H4 (cell line): Measurements from ENCODE around the gene DCHS2. TPM values are rescaled to one million over a fixed set of nuclear protein-coding genes. Genes with fewer than 3 reads are reported as not detected.
A peak's percentile ranks its signal among the peaks of the same experiment; 100 is the strongest.

Source experiments
- DNase-seq: peaks from one replicate; pipeline ENCODE4 v3.0.0-alpha.2; 2015; ENCODE audit warnings: low spot score
- total RNA-seq: library from RNA; depleted of rRNA; stranded (reverse); fragments of >200 nt; shearing (Covaris generic); gene quantifications from 2 replicates; pipeline ENCODE4 v1.2.3, GENCODE V29; 2014

The DCHS2 gene
- total RNA-seq, 1 experiment from 2014 or later: 0.29 TPM

- no peak for DNase-seq
These were observed 40.6 kb downstream of the DCHS2 start for GRCh38 chr4:154450966-154451365.

GRCh38 chr4:154444958-154445357, 46.6 kb downstream of the DCHS2 start:
- DNase-seq: no peak

- DNase-seq: no peak
These were observed 49.6 kb downstream of the DCHS2 start for GRCh38 chr4:154441982-154442381.

DNA sequence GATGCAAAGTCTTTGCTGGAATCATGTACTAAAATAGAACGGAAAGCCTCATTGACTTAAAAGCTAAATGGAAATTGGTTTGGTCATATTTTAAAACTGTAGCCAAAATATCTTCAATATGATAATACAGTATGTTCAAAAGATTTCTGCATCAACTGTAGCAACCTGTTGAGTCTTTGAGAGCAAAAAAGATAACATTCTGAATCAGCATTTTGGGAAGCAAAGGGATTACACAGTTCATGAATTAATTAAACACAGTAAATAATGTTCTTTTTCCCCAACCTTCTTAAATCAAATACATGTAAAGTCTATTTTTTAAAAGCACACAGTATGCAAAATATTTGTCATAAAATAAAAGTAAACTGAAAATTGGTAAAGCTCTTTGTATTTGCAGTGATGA, 50.5 kb downstream of the DCHS2 start:
- DNase-seq: no peak

- no peak for DNase-seq
These were observed 52.4 kb downstream of the DCHS2 start for GRCh38 chr4:154439224-154439623.

- no peak for DNase-seq
These were observed 55.7 kb downstream of the DCHS2 start for GRCh38 chr4:154435895-154436294.

- DNase-seq: no peak
These were observed 58.1 kb downstream of the DCHS2 start for GRCh38 chr4:154433543-154433942.

- no peak for DNase-seq
These were observed 62.4 kb downstream of the DCHS2 start for GRCh38 chr4:154429176-154429575.

GRCh38 chr4:154427149-154427548, 64.5 kb downstream of the DCHS2 start:
- no peak for DNase-seq

GRCh38 chr4:154425514-154425913, 66.1 kb downstream of the DCHS2 start:
- DNase-seq: no peak

DNA sequence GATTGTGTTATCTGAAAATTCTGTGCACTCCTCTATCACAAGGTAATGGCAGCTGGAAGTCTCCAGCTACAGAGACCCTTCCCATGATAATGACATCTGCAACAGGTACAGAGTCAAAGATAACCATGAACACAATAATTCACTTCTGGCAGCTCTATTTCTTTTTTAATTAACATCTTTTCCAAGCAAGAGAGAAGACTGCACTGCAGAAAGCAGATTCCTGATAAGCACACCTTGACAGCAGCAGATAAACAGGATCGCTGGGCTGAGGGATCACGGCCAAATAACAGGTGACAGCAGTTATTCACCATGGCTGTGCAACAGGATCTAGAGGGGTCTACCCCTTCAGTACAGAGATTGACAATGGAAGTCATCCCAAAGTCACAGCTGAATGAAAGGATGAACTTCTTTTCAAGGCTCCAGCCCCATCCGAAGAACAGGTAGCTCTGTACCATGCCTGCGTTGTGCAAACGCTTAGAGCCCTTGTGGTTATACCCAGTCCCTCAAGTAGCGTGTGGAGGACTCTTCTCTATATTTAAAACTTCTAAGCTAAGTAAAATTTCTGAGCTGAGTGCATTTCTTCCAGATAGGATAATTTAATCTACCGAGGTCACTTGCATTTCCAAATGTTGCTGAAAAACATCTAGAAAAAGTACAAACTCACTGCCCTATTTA, 66.7 kb downstream of the DCHS2 start:
- no peak for DNase-seq

DNA sequence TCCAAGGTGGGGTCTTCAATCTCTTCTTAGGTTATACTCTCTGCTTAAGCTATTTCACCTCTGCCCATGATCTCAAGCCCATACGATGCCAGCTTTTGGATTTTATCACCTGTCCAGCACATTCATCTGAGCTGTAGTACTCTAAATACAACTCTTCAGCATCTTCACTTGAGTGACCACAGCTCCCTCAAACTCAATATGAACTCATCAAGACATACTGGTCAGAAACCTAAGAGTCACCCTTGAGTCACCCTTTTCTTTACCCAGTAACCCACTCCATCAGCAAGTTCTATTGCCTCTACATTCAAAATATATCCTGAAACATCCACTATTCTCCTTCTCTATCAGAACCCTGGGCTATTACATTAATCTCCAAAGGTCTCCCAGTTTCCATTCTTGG, 69.4 kb downstream of the DCHS2 start:
- no peak for DNase-seq

DNA sequence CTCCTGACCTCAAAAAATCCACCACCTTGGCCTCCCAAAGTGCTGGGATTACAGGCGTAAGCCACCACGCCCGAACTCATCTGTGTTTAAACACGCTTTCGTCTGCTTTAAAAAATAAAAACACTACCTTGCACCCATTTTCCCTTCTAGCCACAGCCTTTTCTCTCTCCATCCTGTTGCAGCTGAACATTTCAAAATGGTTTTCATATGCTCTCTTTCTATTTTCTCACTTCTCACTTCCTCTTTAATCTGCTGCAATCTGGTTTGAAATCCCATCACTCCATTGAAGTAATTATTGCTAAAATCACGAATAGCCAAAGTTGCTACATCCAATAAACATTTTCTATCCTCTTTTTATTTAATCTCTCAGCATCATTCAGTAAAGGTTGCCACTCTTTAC, 70.0 kb downstream of the DCHS2 start:
- DNase-seq: no peak

DNA sequence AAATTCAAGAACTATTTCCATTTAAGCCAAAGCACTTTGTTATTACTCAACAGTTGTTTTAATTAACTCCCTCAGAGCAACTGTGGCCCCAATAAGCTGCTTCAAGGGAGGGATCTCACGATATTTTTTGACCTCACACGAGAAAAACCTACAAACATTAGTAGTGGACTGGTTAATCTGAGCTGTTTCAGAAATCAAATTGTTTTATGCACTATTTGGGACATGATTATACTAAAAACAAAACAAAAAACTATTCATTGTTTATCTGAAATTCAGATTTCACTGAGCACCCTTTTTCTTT, 74.3 kb downstream of the DCHS2 start:
- no peak for DNase-seq

DNA sequence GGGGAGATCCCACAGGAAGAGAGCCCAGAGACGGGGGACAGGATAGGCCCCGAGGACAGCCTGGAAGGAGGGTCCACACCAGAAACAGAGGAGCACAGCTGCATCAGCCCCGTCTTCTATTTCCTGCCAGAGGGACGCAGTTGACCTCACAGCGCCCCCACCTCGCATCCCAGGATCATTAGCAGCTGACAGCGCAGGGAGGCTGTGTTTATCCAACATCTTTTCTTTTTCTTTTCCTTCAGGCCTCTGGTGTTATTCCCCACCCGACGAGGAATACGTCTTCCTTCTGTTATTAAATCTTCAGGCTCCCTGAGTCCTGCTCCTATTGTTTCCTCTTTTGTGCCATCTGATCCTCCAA, 75.4 kb downstream of the DCHS2 start:
- DNase-seq: no peak

DNA sequence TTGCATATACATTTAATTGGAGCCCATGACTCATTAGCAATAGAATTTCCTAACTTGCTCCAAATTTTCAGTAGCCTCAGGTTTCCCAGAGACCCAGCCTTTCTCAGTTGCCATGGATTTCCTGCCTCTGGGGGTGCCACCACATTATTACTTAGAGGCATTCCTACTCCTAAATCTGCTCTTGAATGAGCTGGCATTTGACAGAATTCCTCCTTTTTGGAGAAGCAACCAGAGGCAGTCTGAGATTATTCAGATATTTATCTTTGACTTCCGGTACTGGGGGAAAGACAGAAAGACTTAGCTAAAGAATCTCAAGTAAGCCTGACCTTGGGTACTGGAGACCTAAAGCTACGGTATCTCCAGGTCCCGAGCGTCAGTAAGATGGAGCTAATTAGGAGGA, 76.3 kb downstream of the DCHS2 start:
- no peak for DNase-seq

- no peak for DNase-seq
These were observed 76.8 kb downstream of the DCHS2 start for GRCh38 chr4:154414796-154415195.

GRCh38 chr4:154414371-154414770, 77.2 kb downstream of the DCHS2 start:
- DNase-seq: no peak

DNA sequence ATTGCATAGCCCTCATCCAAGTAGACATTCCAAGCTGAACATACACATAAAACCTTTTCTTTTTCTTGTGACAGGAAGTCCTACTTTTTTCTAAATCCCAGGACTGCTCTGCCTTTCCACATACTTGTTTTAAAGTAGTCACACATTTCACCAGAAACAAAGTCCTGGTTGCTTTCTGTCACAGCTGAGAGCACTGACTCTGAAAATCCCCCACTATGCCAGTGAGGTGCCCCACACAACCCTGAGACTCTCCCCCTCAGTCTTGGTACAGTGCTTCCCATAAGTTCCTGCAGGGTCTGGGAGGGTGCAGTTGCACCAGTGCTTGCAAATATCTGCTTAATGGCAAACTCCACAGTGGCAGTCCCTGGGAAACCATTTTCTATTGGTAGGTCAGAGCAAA, 84.2 kb downstream of the DCHS2 start:
- no peak for DNase-seq

DNA sequence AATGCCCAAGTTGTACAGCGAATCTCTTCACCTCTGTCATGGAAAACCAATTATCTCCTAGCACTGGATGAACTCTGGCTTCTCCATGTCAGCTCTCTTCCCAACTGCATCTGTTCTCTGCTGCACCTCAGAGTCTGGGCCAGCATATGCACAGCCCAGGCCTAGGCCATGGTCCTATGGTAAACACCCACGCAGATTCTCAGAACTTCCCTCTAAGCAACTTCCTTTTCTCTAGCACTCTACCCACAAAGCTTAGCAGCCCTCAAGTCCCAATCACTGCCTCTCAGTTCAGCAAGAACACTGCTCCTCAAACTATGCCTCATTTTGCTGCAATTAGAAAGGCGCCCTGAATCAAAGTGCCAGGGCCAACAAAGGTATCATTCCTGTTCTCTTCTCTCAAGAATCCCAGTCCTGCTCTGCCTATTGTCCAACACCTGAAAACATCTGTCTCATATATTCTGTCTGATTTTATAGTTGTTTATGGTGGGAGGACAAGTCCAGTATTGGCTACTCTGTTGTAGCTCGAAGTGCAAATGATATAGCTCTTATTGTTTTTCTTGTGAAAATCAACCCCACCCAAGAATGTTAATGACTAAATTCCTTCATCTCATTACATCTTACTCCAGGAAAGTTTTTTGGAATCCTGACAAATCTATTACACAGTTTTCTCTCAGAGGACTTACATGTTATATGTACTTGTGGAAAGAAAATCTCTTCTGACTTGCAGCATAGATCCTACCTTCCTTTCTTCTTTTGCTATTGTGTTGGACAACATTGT, 85.4 kb downstream of the DCHS2 start:
- DNase-seq: no peak

DNA sequence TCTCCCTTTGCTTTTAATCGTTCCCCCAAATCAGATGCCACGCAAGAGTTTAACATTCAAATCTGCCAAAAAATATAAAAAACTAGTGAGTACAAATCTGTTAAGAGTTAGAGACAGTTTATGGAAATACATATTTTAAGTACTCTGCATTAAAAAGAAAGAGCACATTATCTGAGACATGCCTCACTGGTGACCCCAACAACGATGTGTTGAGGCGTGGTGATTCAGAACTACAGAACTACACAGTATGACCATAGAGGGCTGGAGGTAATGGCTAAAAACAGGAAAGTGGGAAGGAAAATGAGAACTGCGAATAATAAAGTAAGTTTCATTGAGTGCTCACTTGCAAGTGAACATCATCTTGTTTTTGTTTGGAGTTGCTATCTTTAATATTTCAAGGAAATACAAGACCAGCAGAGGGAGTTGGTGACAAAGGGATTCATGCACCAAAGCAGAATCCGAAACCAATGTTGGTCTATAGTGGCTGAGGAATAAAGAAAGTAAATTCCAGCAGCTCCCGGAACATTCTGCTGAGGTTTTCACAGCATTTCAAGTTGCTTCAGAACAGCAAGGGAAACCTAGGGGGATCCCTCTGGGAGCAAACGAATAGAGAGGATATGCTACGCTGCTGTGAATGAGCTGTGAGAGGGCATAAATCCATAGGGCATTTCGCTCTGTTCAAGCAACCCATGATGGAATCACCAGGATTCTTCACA, 92.2 kb downstream of the DCHS2 start:
- peak; percentile 30 for DNase-seq

DNA sequence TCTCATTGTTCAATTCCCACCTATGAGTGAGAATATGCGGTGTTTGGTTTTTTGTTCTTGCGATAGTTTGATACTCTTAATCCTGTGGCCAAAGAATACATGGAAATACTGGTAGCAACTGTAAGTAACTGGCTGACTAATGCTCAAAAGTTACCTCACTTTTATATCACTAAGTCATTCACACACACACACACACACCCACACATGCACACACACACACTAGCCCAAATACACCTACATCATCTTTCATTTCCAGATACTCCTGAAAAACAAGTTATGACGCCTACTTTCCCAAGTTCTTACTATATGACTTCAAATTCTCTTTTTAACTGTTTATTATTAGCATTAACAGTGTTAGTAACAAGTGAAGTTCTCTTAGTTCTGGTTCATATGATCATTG, 101.3 kb downstream of the DCHS2 start:
- no peak for DNase-seq

DNA sequence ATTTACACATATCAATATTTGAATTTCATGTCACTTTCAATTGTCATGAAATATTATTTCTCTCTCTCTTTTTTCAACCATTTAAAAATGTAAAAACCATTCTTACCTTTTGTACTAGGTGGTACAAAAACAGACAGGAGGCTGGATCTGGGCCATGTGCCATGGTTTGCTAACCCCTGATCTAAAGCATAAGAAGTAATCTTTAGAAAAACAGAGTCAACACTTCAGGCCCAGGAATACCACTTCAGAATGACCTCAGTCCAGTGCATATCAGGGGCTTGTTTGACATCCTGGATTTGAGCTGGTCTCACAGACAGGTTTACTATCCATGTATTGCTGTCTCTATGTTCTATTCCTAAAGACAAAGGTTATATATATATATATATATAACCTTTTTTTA, 102.5 kb downstream of the DCHS2 start:
- no peak for DNase-seq
